HG03432 (cell line): ENCODE data around the gene EGR4.
"Not testable (repeated sequence)": the region's sequence is repeated elsewhere in the genome, so short reads cannot be mapped to it uniquely, and the experiment has no call there.

Experiments used
- ATAC-seq: cut with Tn5 transposase; IDR thresholded peaks from one replicate; pipeline ENCODE4 v1.9.1; 2021; ENCODE audit warnings: mild to moderate bottlenecking, moderate library complexity; ENCODE audit not compliant: unreplicated experiment

Gene EGR4

DNA sequence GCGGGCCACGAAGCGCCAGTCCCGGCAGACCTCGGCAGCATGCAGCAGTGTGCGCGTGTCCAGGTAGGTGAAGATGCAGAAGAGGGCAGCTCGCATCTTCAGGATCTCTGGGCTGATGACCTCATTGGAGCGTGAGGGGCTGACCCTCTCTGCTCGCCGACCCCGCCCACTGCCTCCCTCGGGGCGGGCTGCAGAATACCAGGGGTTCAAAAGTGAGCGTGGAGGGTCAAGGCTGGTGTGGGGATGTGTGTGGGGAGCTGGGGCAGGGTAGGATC, 29.1 kb downstream of the EGR4 start:
- no peak for ATAC-seq

DNA sequence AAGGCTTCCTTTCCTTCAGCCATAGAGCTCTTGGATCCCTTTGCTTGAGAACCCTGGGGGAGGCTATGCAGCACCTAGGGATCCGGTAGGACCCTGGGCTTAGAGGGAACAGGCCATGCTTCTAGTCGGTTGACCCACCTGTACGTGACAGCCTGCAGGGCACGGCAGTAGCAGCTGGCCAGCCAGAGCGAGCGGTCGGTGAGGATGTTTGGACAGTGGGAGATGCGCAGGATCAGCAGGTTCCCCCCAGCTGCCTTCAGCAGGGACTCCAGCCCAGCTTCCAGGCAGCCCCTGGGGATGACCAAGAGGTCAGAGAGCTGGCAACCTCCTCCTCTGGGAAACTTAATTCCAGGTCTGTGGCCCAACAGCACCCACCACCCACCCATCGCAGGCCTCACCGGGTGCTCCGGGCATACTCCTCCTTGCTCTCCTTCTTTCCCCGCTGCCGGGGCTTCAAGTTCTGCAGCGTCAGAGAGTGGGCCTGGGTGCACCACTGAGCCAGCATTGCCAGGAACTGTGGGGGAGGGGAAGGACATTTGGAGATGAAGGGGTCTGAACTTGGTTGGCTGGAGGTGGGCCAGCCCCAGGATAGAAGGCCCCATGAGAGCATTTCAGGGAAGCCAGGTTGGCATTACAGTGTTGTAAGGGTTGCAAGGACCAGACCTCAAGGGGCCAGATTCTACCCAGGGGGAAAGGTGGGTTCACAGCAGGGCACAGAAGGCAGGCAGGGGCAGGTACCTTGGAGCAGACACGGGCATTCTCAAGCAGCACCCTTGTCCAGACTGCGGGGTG, 29.6 kb downstream of the EGR4 start:
- no peak for ATAC-seq

DNA sequence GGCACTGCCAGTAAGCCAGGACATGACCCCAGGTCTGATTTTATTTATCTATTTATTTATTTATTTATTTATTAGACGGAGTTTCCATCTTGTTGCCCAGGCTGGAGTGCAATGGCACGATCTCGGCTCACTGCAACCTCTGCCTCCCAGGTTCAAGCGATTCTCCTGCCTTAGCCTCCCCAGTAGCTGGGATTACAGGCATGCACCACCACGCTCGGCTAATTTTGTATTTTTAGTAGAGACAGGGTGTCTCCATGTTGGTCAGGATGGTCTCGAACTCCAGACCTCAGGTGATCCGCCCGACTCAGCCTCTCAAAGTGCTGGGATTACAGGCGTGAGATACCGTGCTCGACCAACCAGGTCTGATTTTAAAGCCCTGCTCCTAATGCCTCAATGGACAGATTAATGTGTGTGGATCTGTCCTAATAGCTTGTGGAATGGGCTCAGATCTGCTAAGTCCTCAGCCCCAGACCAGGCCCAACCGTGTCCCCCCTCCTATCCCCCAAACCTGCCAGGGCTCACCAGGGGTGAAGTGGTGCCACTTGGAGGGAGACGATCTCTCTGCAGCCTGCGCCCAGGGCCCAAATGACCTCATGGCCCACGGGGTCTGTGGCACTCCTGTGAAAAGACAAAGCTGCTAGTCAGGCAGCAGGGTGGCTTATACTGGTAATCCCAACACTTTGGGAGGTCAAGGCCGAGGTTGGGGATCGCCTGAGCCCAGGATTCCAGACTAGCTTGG, 30.5 kb downstream of the EGR4 start:
- not testable (repeated sequence) for ATAC-seq

DNA sequence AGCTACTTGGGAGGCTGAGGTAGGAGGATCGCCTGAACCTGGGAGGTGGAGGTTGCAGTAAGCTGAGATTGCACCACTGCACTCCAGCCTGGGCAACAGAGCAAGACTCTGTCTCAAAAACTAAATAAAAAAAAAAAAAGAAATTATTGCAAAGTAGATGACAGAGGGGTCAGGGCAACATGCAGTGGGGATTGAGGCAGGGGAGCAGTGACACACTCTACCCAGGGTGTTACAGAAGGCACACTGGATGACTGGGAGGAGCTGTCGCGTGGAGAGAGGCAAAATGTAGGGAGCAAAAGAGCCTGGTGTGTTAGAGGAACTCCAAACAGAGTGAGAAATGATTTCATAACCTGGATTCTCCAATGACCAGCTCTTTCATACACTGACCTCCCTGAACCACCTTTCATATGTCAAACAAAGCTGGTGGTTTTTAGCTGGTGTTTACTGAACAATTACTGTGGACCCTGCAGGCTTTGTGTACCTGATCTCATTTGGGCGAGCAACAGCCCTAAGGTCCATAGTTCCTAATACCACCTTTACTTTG, 31.2 kb downstream of the EGR4 start:
- no peak for ATAC-seq

DNA sequence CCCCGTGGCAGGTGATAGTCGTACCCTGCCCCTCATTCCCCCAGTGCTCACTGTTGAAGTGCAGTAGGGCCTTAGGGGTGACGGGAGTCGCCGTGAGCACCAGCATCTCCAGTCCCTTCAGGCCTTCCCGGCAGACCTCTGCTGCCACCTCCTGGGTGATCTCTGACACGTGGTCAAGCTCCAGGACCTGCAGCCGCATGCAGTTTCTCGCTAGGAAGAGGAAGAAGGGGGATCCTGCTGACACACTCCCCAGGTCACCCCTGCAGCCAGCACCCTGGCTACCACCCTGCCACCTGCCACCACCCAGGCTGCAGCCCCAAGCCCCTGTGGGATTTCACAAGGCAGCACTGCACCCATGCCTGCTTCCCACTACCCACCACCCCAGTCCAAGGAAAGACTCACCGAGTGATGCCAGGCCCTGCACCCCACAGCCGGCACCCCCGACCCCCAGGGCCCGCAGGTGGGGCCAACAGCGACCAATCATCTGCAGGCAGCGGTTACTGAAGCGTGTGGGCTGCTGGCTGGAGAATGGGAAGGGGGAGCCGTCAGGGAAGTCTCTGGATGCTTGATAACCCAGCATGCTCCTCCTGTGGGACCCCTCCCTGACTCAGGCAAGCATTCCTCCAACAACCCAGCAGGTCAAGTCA, 32.9 kb downstream of the EGR4 start:
- ATAC-seq, result no peak

DNA sequence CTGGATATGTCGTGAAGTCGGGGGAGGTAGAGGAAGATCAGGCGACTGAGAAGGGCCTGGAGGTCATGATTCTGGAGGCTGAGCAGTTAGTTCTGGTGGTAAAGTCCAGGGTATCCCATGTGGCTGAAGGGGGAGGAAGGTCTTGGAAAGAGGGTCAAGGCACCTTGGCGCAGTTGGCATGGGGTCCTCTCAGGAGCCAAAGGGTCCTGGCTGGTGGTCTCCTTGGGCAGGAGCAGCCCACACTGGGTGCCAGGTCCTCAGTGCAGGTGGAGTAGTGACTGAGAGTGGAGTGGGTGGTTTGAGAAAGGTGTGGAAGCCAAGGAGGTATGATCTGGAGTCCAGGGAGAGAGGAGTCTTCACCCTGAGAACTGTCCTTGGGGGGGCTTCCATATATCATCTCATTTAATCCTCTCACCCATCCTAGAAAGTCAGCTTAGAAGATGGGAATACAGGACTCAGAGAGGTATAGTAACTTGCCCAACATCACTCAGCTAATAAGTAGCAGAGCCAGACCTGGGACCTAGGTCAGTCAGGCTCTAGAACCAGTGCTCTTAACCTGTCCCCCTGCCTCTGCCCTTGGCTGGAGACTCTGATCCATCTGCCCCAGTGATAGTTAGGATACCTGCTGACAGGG, 33.5 kb downstream of the EGR4 start:
- ATAC-seq, result no peak

DNA sequence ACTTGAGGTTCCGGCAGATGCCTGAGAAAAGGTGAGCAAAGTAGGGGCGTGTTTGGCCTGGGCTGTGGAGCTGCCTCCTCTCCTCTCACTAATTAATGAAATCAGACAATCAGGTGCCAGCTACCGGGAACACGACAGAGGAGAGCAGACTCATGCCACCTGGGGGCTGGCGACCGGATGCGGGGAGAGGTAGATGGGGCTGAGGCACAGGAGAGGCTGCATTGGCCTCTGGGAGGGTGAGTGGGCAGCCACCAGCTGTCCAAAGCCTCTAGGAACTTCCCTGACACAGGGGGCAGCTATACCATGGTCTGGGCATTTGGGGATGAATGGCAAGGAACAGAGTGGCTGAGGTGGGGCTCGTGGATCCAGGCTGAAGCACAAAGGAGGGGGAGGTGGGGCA, 34.1 kb downstream of the EGR4 start:
- ATAC-seq, result no peak

DNA sequence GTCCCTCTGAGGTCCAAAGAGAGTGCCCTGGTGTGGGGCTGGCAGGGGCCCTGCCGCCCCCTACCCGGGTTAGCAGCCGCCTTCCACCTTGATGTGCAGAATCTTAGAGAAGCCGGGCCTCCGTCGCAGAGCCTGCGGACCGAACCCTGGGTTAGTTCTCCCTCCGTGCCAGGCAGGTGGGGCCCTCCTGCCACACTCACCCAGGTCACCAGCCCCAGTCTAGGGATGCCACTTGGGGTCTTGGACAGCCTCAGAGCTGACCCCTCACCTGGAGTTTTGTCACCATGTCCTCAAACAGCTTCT, 34.5 kb downstream of the EGR4 start:
- ATAC-seq, result no peak

DNA sequence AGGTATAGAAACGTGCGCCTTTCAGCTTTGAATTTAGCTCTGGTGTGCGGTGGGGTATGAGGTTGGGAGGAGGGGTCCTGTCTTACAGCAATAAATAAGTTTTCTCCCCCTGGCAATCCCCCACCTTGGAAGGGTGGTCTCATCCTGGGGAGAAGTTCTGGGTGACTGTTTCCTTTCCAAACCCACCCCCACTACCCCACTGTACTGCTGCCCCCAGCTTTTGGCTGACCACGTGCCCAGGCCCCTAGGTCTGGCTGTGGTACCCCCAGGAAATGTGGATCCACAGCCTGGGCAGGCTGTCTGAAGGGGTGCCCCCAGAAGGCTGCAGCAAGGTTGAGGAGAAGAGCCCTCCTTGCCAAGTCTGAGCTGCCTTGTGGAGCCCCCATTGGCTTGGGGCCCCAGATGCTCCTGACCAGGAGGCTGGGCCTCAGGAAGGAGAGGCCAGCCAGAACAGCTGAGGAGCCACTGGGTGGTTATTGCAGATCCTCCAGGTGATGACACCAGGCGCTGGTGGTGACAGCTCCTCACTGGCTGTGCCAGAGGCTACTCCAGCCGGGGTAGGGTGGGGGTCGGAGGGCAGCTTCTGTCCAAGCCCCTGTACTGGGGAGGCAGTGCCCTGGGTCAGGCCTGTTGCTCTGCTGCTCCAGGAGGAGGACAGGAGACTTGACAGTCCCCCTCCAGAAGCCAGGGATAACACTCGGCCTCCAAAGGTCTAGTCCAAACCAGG, 35.0 kb downstream of the EGR4 start:
- ATAC-seq, result no peak

DNA sequence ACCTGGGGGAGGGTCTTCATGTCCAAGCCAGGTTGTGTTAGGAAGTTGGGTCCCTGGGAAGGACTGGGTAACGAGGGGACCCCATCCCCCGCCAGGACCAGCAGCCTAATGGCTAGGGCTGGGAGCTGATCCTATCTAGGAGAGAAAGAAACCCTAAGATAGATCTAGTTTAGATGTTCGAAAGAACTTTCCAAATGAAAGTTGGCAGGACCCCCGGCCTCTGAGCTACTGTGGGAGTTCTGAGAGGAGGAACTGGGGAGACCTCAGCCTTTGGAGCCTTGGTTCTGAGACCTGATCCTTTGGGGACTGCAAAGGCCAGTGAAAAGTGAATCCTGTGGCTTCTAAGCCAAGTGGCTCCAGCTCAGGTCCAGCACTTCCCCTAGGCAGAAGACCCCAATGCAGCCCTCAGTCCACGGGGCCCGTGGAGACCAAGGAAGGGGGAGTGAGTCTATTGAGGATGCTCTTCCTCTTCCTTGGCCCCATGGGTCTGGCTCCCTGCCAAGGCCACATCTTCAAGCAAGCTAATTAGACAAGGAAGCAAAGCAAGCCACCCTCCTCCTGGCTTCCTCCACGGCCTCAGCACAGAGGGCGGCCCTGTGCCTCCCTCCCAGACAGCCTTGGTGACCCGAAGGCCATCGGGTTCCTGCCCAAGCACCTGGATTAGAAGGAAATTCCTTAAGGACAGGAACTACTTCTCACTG, 35.8 kb downstream of the EGR4 start:
- no peak for ATAC-seq

DNA sequence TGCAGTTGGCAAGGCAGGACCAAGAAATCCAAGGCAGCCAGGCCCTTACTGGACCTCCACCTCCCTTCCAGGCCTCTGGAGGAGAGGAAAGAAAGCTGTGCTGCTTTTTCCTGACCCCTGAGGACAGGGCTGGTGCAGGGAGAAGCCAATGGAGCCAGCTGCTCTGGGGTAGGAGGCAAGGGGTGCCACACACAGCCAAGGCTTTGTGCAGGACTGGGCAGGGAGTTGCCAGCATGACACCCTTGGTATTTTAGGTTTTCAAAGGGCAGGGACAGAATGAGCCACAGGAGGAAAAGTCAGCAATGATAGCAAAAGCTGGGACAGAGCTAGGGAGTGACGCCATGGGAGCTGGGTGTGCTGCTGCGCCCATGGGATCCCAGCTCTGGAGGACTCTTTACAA, 36.3 kb downstream of the EGR4 start:
- ATAC-seq, result no peak

DNA sequence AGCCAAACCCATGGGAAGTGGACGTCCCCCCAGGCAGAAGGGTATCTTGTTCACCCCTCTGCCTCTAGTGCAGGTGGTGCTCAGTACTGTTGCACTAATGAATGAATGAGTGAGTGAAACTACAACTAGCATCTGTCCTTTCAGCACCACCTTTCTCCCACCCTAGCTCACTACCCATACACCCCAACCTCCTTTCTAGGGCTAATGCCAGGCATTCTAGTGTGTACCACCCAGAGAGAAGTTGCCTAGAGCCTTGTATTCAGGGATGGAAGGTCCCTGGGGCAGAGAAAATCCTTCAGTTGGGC, 36.8 kb downstream of the EGR4 start:
- no peak for ATAC-seq

DNA sequence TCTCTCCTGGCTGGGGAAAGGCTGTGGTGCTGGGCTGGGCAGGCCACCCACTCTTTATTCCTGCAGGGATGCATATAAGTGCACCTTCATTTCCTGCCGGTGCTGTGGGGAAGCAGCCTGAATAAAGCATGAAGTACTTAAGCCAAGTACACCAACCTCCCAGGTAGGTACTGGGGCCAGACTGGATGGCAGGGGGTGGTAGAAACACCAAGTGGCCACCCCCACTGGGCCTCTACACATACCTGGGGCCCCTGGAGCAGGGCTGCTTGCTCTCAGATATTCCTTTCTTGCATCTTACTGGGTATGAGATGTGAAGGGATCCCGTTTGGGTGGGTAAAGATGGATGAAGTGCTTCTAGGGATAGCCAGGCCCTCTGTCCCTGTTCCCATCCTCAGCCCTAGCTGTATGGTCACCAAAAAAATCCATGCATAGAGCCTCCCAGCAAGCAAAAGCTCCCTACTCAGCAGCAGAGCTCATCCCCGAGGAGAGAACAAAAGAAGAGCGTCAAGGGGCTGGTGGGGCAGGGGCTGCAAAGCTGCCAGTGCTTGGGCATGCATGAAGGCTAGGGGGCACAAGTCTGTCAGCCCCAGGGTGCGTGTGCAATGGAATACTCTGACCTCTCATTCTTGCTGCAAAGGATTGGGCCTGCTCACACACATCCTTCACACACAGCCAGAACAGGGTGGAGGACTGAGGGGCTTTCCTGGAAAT, 37.3 kb downstream of the EGR4 start:
- no peak for ATAC-seq

DNA sequence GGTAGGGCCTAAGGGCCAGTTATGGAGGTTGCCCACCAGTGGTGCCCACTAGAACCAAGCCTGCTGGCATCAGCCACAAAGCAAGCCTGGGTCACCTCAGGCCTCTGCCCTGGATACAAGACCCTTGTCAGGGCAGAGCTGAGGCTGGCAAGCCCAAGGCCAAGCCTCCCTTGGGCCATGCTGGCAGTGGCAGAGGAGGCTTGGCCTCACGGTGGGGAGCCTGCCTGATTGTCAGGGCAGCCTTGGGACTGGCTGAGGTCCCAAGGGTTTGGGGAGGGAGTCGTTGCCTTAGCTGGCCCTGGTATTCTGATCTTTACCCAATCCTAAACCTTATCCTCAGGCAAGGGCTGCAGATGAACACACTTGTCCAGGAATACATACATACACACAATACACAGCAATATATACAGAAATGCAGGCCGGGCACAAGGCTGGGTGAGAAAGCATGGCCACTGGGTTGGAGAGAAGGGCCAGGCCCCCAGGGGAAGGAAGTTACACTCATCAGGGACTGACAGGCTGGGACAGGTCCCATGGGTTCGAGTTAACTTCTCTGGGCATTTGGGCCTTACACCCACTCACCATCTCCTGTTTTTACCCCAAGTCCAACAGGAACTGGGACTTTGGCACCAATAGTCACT, 38.2 kb downstream of the EGR4 start:
- no peak for ATAC-seq

DNA sequence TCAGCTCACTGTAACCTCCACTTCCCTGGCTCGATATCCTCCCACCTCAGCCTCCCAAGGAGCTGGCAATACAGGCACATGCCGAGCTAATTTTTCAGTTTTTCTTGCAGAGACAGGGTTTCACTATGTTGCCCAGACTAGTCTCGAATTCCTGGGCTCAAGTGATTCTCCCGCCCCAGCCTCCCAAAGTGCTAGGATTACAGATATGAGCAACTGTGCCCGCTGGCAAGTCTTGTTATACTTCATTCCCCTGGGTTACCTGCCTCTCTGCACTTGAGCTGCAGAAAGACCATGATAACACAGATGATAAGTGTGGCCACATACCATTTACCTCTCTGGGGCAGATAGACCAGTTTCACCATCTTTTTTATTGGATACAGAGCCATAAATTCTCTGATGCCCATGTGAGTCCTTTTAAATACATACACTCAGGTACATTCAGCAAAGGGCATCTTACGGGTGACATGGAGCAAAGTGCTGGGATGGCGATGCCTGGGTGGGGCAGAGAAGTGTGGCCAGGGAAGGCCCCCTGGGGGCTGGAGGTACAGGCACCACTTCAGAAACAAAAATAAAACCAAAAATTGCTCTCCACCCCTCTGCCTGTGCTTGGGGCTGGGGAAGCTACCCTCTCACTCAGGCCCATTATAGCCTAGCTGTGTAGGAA, 38.9 kb downstream of the EGR4 start:
- no peak for ATAC-seq

DNA sequence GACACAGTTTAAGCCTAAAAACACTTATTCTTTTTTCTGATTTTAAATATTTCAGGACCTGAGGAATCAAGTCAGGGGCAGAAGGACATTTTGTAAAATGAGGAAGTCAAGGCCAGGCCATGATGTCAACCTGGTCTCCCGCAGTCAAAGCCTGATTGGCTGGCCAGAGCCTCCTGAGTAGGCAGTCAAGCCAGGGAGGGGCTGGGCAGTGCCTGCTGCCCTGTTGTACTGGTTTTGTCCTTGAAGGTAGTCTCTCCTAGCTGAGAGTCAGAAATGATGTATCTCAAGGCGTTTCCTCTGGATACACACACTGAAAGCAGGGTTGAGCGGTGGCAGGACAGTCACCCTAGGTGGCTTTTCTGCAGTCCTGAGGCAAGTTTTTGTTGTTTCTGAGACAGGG, 39.4 kb downstream of the EGR4 start:
- ATAC-seq, result no peak

DNA sequence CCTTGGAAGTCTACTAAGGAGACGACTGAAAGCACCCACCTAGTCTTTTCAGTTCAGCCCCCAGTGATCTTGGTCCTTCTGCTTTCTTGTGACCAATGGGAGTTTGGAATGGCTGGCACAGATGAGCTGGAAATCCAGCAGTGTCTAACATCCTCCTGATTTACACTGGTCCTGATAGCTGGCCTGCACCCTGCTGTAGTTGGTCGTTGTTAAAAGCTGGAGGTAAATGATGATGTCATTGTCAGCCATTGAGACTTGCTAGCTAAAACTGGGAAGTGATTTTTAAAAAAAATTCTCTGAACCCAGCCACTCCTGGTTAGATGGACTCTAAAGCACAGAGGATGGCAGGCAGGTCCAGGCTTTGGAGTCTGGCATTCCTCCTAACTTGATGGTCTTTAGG, 39.9 kb downstream of the EGR4 start:
- ATAC-seq, result no peak

DNA sequence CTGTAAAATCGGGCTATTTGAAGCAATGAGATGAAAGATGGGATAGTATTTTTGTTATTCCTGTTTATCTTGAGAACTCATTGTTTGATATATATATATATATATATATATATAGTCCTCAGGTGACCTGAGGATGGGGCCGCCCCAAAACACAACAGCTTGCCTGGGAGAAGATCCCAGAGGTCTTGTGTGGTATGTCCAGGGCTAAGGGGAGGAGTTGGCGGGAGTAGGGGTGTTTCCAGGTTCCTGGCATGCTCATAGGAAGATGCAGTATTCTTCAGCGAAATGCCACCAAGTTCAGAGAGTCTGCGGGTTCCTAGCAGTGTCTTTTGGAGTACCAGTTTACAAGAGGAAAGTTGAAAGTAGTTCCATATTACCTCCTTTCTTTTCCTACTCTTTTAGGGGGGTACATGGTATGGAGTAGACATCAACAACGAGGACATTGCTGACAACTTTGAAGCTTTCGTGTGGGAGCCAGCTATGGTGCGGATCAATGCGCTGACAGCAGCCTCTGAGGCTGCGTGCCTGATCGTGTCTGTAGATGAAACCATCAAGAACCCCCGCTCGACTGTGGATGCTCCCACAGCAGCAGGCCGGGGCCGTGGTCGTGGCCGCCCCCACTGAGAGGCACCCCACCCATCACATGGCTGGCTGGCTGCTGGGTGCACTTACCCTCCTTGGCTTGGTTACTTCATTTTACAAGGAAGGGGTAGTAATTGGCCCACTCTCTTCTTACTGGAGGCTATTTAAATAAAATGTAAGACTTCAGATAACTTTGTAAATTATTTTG, 40.9 kb downstream of the EGR4 start:
- ATAC-seq, result no peak
